H1 (cell line): Measurements from ENCODE around the gene SMOC2. TPM values are rescaled to one million over a fixed set of nuclear protein-coding genes. Genes with fewer than 3 reads are reported as not detected.
A peak's percentile ranks its signal among the peaks of the same experiment; 100 is the strongest.

ENCODE experiments used
- CTCF ChIA-PET: fragments of 300-600 bp; sonication (Branson Sonifier 250); formaldehyde crosslinking; loops from one replicate; lab custom pipeline; 2021; ENCODE audit not compliant: partially characterized antibody; lab: Charles Lee
- POLR2A ChIA-PET: fragments of 300-600 bp; sonication (Branson Sonifier 250); formaldehyde crosslinking; loops from one replicate; lab custom pipeline; 2021; ENCODE audit warnings: inconsistent platforms; ENCODE audit not compliant: partially characterized antibody; lab: Charles Lee
- DNase-seq, 2 experiments: peaks; one replicate each; pipeline versions ENCODE4 v3.0.0 to v3.0.0-alpha.2; 2010 to 2022; ENCODE audit warnings: low spot score in 2 of 2, low read depth in 1 of 2, mixed read lengths in 1 of 2
- FAIRE-seq: peaks from 2 replicates; lab custom pipeline; 2011; peaks lifted over from hg19 to GRCh38; lab: Jason Lieb, UNC
- H2AFZ ChIP-seq: 2 replicates; pipeline ENCODE4 v1.8.1; 2012; ENCODE audit warnings: low read length, inconsistent platforms
- H2AK5ac ChIP-seq: 2 replicates; pipeline ENCODE4 v1.6.1; 2013; ENCODE audit warnings: low read depth, low read length
- H2BK120ac ChIP-seq: replicated peaks from 2 replicates; pipeline ENCODE3; 2013; ENCODE audit warnings: low read depth, low read length, inconsistent platforms
- H2BK12ac ChIP-seq: 2 replicates; pipeline ENCODE4 v1.6.1; 2013; ENCODE audit warnings: low read depth, low read length
- H2BK15ac ChIP-seq: 2 replicates; pipeline ENCODE4 v1.6.1; 2013; ENCODE audit warnings: low read length
- H2BK20ac ChIP-seq: 2 replicates; pipeline ENCODE4 v1.6.1; 2013; ENCODE audit warnings: low read length
- H2BK5ac ChIP-seq: 2 replicates; pipeline ENCODE4 v1.6.1; 2013; ENCODE audit warnings: low read depth, low read length
- H3K14ac ChIP-seq: 2 replicates; pipeline ENCODE4 v1.6.1; 2013; ENCODE audit warnings: inconsistent platforms; ENCODE audit not compliant: insufficient read length
- H3K18ac ChIP-seq: 2 replicates; pipeline ENCODE4 v1.6.1; 2013; ENCODE audit warnings: low read length; ENCODE audit errors: extremely low read depth
- H3K23ac ChIP-seq: 2 replicates; pipeline ENCODE4 v1.6.1; 2013; ENCODE audit warnings: inconsistent platforms; ENCODE audit not compliant: insufficient read length
- H3K23me2 ChIP-seq: 2 replicates; pipeline ENCODE4 v1.6.1; 2013; ENCODE audit warnings: low read depth, low read length
- H3K27ac ChIP-seq: 2 replicates; pipeline ENCODE4 v1.6.1; 2011; ENCODE audit warnings: low read depth, low read length, inconsistent platforms
- H3K27me3 ChIP-seq, 4 experiments: replicated peaks in 1 of 4; 1 replicate in 1 of 4; 2 replicates in 3 of 4; pipeline versions ENCODE4 v1.6.1 to v1.8.1; 2011 to 2013; ENCODE audit warnings: low read length in 3 of 4, mild to moderate bottlenecking in 3 of 4, inconsistent platforms in 2 of 4, mixed read lengths in 2 of 4, moderate library complexity in 1 of 4; ENCODE audit not compliant: control insufficient read depth in 3 of 4, insufficient read depth in 3 of 4; ENCODE audit errors: extremely low read depth in 1 of 4
- H3K36me3 ChIP-seq, 4 experiments: 2 replicates each; pipeline versions ENCODE4 v1.6.1 to v1.8.1; 2011 to 2013; ENCODE audit warnings: mild to moderate bottlenecking in 4 of 4, low read length in 3 of 4, moderate library complexity in 2 of 4, control low read depth in 1 of 4, inconsistent platforms in 1 of 4; ENCODE audit not compliant: insufficient read depth in 4 of 4, control insufficient read depth in 2 of 4
- H3K4ac ChIP-seq: replicated peaks from 2 replicates; pipeline ENCODE3; 2013; ENCODE audit warnings: low read length, low read depth, mixed read lengths, inconsistent platforms; ENCODE audit not compliant: insufficient read length
- H3K4me1 ChIP-seq, 4 experiments: replicated peaks in 1 of 4; 1 replicate in 1 of 4; 2 replicates in 3 of 4; pipeline versions ENCODE4 v1.6.1 to v1.8.1; 2011 to 2013; ENCODE audit warnings: low read length in 3 of 4, inconsistent platforms in 2 of 4, mixed read lengths in 1 of 4; ENCODE audit not compliant: insufficient read depth in 4 of 4, control insufficient read depth in 3 of 4
- H3K4me2 ChIP-seq, 2 experiments: 2 replicates each; pipeline versions ENCODE4 v1.6.1 to v1.8.1; 2011 to 2013; ENCODE audit warnings: low read depth in 2 of 2, low read length in 2 of 2, control low read depth in 1 of 2, inconsistent platforms in 1 of 2, mild to moderate bottlenecking in 1 of 2; ENCODE audit not compliant: insufficient read depth in 1 of 2
- H3K4me3 ChIP-seq, 4 experiments: fragments of 200-600, 300-600 bp in 1 of 4; sonication (generic), shearing (Covaris generic), sonication (Bioruptor Twin) in 1 of 4; 2 replicates each; pipeline versions ENCODE4 v1.5.1 to v1.8.1; 2011 to 2016; ENCODE audit warnings: low read length in 4 of 4, low read depth in 3 of 4, control low read depth in 2 of 4, inconsistent platforms in 2 of 4, mild to moderate bottlenecking in 2 of 4, mixed read lengths in 1 of 4, moderate library complexity in 1 of 4; ENCODE audit not compliant: insufficient read depth in 2 of 4; ENCODE audit errors: extremely low read depth in 1 of 4
- H3K56ac ChIP-seq: replicated peaks from 2 replicates; pipeline ENCODE3; 2013; ENCODE audit warnings: low read depth, mild to moderate bottlenecking, mixed read lengths, low read length, inconsistent platforms; ENCODE audit not compliant: insufficient read length
- H3K79me1 ChIP-seq: 2 replicates; pipeline ENCODE4 v1.6.1; 2013; ENCODE audit warnings: low read depth, low read length, control low read depth
- H3K79me2 ChIP-seq, 2 experiments: 2 replicates each; pipeline versions ENCODE4 v1.6.1 to v1.8.1; 2012 to 2013; ENCODE audit warnings: low read length in 2 of 2, mild to moderate bottlenecking in 2 of 2, inconsistent platforms in 1 of 2; ENCODE audit not compliant: insufficient read depth in 2 of 2, control insufficient read depth in 1 of 2
- H3K9ac ChIP-seq, 4 experiments: replicated peaks in 1 of 4; 1 replicate in 1 of 4; 2 replicates in 3 of 4; pipeline versions ENCODE4 v1.6.1 to v1.8.1; 2011 to 2013; ENCODE audit warnings: low read depth in 3 of 4, low read length in 3 of 4, control low read depth in 2 of 4, mild to moderate bottlenecking in 2 of 4, moderate library complexity in 2 of 4, inconsistent platforms in 1 of 4; ENCODE audit errors: extremely low read depth in 1 of 4
- H3K9me3 ChIP-seq, 2 experiments: 2 replicates each; pipeline versions ENCODE4 v1.6.1 to v1.8.1; 2012 to 2013; ENCODE audit warnings: mild to moderate bottlenecking in 2 of 2, moderate library complexity in 2 of 2, control low read depth in 1 of 2, inconsistent platforms in 1 of 2, low read depth in 1 of 2, low read length in 1 of 2, mixed read lengths in 1 of 2; ENCODE audit not compliant: insufficient read depth in 2 of 2
- H4K20me1 ChIP-seq, 2 experiments: replicated peaks in 1 of 2; 2 replicates each; pipeline versions ENCODE3 to v1.8.1; 2011 to 2013; ENCODE audit warnings: inconsistent platforms in 2 of 2, low read length in 2 of 2, mild to moderate bottlenecking in 1 of 2; ENCODE audit not compliant: insufficient read depth in 2 of 2, control insufficient read depth in 1 of 2
- H4K5ac ChIP-seq: 2 replicates; pipeline ENCODE4 v1.6.1; 2013; ENCODE audit warnings: low read length, low read depth, mixed read lengths, inconsistent platforms; ENCODE audit not compliant: insufficient read length
- H4K8ac ChIP-seq: 2 replicates; pipeline ENCODE4 v1.8.0; 2013; ENCODE audit warnings: mild to moderate bottlenecking, moderate library complexity, low read length, inconsistent platforms; ENCODE audit not compliant: insufficient read depth; ENCODE audit errors: extremely low read depth
- H4K91ac ChIP-seq: replicated peaks from 2 replicates; pipeline ENCODE3; 2013; ENCODE audit warnings: low read length, mixed read lengths, inconsistent platforms; ENCODE audit not compliant: insufficient read length
- CBX5 ChIP-seq: fragments of 300-800, 300-1000 bp; sonication (generic); IDR thresholded peaks from 2 replicates; pipeline ENCODE4 v1.7.1; 2016; ENCODE audit warnings: antibody characterized with exemption, low read length, low read depth
- FOSL1 ChIP-seq: IDR thresholded peaks from 2 replicates; pipeline ENCODE4 v1.6.1; 2011; ENCODE audit warnings: mild to moderate bottlenecking, low read depth, low read length, moderate library complexity; ENCODE audit not compliant: insufficient read depth
- GABPA ChIP-seq: IDR thresholded peaks from 2 replicates; pipeline ENCODE4 v1.6.1; 2011; ENCODE audit warnings: mild to moderate bottlenecking, low read length, moderate library complexity, borderline replicate concordance; ENCODE audit not compliant: insufficient read depth
- KDM5A ChIP-seq: fragments of 200-600 bp; IDR thresholded peaks from 2 replicates; pipeline ENCODE4 v1.7.1; 2012; ENCODE audit warnings: mild to moderate bottlenecking, low read length, inconsistent platforms, mixed read lengths
- POU5F1 ChIP-seq: IDR thresholded peaks from 2 replicates; pipeline ENCODE4 v1.6.1; 2011; ENCODE audit warnings: low read depth, mild to moderate bottlenecking, low read length, moderate library complexity
- SP2 ChIP-seq: IDR thresholded peaks from 2 replicates; pipeline ENCODE4 v1.6.1; 2012; ENCODE audit warnings: mild to moderate bottlenecking, low read length, inconsistent platforms
- SP4 ChIP-seq: IDR thresholded peaks from 2 replicates; pipeline ENCODE4 v1.6.1; 2012; ENCODE audit warnings: low read length, inconsistent platforms
- TEAD4 ChIP-seq: IDR thresholded peaks from 2 replicates; pipeline ENCODE4 v1.6.1; 2012; ENCODE audit warnings: low read depth, low read length, inconsistent platforms, mixed read lengths
- WGBS, 2 experiments: shearing (Covaris generic) in 1 of 2; methylation state at CpG; one replicate each; pipeline versions ENCODE4 v1.1.6 to v1.1.7; 2013 to 2015; ENCODE audit warnings: low lambda C conversion rate in 2 of 2, mixed read lengths in 2 of 2, inconsistent platforms in 1 of 2, low coverage in 1 of 2, missing lambda C conversion rate in 1 of 2; ENCODE audit not compliant: insufficient replicate concordance in 2 of 2, insufficient coverage in 1 of 2, insufficient read length in 1 of 2; ENCODE audit errors: extremely low coverage in 1 of 2, missing lambda C conversion rate in 1 of 2; 5-methylcytosine and 5-hydroxymethylcytosine counted together
- polyA plus RNA-seq, 7 experiments: library from polyadenylated mRNA; depleted of rRNA in 3 of 7; stranded (reverse) in 5 of 7; unstranded in 2 of 7; fragments of >200 nt in 5 of 7; fragments of 200-250 nt in 2 of 7; gene quantifications; 1 replicate in 5 of 7; 2 replicates in 1 of 7; 4 replicates in 1 of 7; pipeline versions ENCODE4 v1.2.1 to v1.2.3, GENCODE V29; 2011 to 2013; ENCODE audit warnings: missing spikeins in 2 of 7, mixed read lengths in 2 of 7
- total RNA-seq: library from RNA; stranded (reverse); fragmentation: NEBNext Ultra II Directional; extraction: Animal tissue kit (Norgen Biotek cat#: 25700); gene quantifications from 2 replicates; pipeline ENCODE4 v1.2.1, GENCODE V29; 2021

Gene SMOC2
- total and polyA plus RNA-seq, 2 of the 8 experiments (the other 6 are each of a cell fraction or from before 2014, with no cell fraction given) = 7.7 to 8.5 TPM

DNA sequence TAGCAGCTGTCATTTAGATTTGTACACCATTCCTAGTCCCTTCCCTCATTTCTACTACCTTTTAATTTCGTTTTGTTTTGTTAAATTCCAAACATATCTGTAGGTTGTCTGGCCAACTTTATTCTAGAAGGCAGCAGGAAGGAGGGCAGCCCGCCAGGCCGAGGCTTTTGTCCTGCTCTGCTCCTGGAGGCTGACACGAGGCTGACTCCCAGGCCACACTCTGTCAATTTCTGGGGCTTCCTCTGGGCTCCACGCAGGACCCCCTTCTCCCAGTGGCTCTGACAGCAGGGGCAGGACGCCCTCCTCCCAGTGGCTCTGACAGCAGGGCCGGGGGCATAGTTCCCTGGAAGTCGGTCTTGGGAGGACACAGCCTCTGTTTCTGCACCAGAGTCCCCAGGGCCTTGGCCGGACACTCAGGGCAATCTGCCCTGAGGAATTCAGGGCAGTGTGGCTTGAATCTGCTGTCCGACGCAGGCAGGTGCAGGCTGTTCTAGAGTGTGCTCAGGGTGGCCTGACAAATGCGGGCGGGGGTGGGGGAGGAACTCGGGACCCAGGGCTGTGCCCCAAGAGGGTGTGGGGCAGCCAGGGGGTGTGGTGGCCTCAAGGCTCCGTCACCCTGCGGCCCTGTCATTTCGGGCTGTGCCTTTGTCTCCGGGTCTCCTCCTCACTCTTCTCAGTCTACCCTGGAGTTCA lies 11.8 kb downstream of the SMOC2 start:
- Histone ChIP-seq H2BK20ac (no peak overlapping the region), H3K79me2 (no peaks in the 10 kb centered on the region), H3K9ac (no peak overlapping the region; a peak in 1 of 7 replicates), H3K56ac (no peak overlapping the region), H2BK12ac (no peak overlapping the region; the same call in 1 of the 2 replicates), H4K20me1 (no peaks in the 10 kb centered on the region), H3K23me2 (no peaks in the 10 kb centered on the region), H3K36me3 (no peaks in the 10 kb centered on the region), H3K18ac (no peak overlapping the region; the same call in 1 of the 2 replicates), H3K4ac (no peak overlapping the region), H2BK15ac (no peak overlapping the region), H3K9me3 (no peaks in the 10 kb centered on the region), H4K8ac (no peak overlapping the region), H4K5ac (no peak overlapping the region), H3K4me3 (no peak overlapping the region), H2AFZ (no peak overlapping the region), H3K27me3 (no peaks in the 10 kb centered on the region), H3K4me1 (peaks cover 8 to 23% (median 11%) of the 10 kb centered on the region in 4 experiments), H3K27ac (no peak overlapping the region; the same call in 1 of the 2 replicates), H2BK5ac (no peak overlapping the region; the same call in 1 of the 2 replicates), H3K14ac (no peak overlapping the region), H4K91ac (peak overlapping the region; percentile 33), H2BK120ac (no peak overlapping the region), H3K4me2 (no peak overlapping the region), H3K79me1 (no peaks in the 10 kb centered on the region), H2AK5ac (no peak overlapping the region), H3K23ac (no peak overlapping the region)
- 79% methylated on average over 16 of the region's 18 CpGs; no CpG with 5 or more reads in 1 of the 2 experiments for WGBS, 2 experiments
- POLR2A ChIA-PET = no interaction called here
- TF ChIP-seq KDM5A (no peak), POU5F1 (no peak), CBX5 (no peak), GABPA (no peak), FOSL1 (no peak), TEAD4 (no peak), SP4 (no peak), SP2 (no peak)
- FAIRE-seq (no peak), DNase-seq (no peak)
- CTCF ChIA-PET = interaction anchor here (1.0 to 2.0 kb wide), 9 partner anchors 10 to 103 kb away, joined by 3 to 14 read pairs (median 4); no protein-coding TSS in a partner anchor
